PC-9 (cell line): ENCODE results near the gene TDG.

Experiments used
- CTCF ChIP-seq: fragments of 200-600 bp; sonication (generic); conservative IDR thresholded peaks from 2 replicates; pipeline ENCODE4 v1.6.1; 2017; ENCODE audit warnings: mixed run types, antibody characterized with exemption, mild to moderate bottlenecking, moderate library complexity
- EZH2 ChIP-seq: fragments of 200-600 bp; sonication (generic); IDR thresholded peaks from 2 replicates; pipeline ENCODE4 v1.8.0; 2017; ENCODE audit warnings: antibody characterized with exemption, low read depth

- TF ChIP-seq CTCF = no peak
- TF ChIP-seq EZH2 = no peak
Measured at GRCh38 chr12:103933237-103933636, 32.4 kb upstream of the TDG start.
